Neuronal stem cell (in vitro differentiated cells): Measurements from ENCODE around the gene CMIP.

Source experiments
- DNase-seq: peaks from one replicate; pipeline ENCODE4 v3.0.0-alpha.2; 2013; ENCODE audit warnings: low spot score
- H2AFZ ChIP-seq: one replicate; pipeline ENCODE4 v1.6.1; 2013; ENCODE audit warnings: mild to moderate bottlenecking, low read length, inconsistent platforms
- H2AK5ac ChIP-seq: 2 replicates; pipeline ENCODE4 v1.6.1; 2013; ENCODE audit warnings: low read depth, mild to moderate bottlenecking, inconsistent platforms, low read length, moderate library complexity, mixed read lengths
- H2BK120ac ChIP-seq: 2 replicates; pipeline ENCODE4 v1.6.1; 2013; ENCODE audit warnings: low read depth, mild to moderate bottlenecking, inconsistent platforms, low read length, moderate library complexity, mixed read lengths
- H2BK12ac ChIP-seq: one replicate; pipeline ENCODE4 v1.6.1; 2013; ENCODE audit warnings: low read length, inconsistent platforms
- H2BK15ac ChIP-seq: 2 replicates; pipeline ENCODE4 v1.6.1; 2013; ENCODE audit warnings: mild to moderate bottlenecking, low read length, inconsistent platforms, mixed read lengths
- H2BK5ac ChIP-seq: one replicate; pipeline ENCODE4 v1.6.1; 2013; ENCODE audit warnings: inconsistent platforms, mild to moderate bottlenecking, low read length, moderate library complexity
- H3K14ac ChIP-seq: one replicate; pipeline ENCODE4 v1.6.1; 2013; ENCODE audit warnings: low read length, inconsistent platforms
- H3K18ac ChIP-seq: 2 replicates; pipeline ENCODE4 v1.6.1; 2013; ENCODE audit warnings: low read length, inconsistent platforms
- H3K23ac ChIP-seq: 2 replicates; pipeline ENCODE4 v1.6.1; 2013; ENCODE audit warnings: low read depth, mild to moderate bottlenecking, mixed read lengths, low read length, inconsistent platforms; ENCODE audit not compliant: poor library complexity
- H3K27ac ChIP-seq: replicated peaks from 3 replicates; pipeline ENCODE4 v1.5.1; 2013; ENCODE audit warnings: low read length, inconsistent platforms
- H3K27me3 ChIP-seq, 3 experiments: 2 replicates each; pipeline ENCODE4 v1.6.1; 2013; ENCODE audit warnings: low read length in 3 of 3, mild to moderate bottlenecking in 2 of 3, inconsistent platforms in 1 of 3, low read depth in 1 of 3, mixed read lengths in 1 of 3, moderate library complexity in 1 of 3; ENCODE audit not compliant: control insufficient read depth in 3 of 3, insufficient read depth in 3 of 3
- H3K36me3 ChIP-seq, 2 donors: replicated peaks in 1 of 2; 2 replicates each; pipeline ENCODE4 v1.6.1; 2013; ENCODE audit warnings: low read length in 2 of 2; ENCODE audit not compliant: control insufficient read depth in 2 of 2, insufficient read depth in 2 of 2
- H3K4ac ChIP-seq: 2 replicates; pipeline ENCODE4 v1.6.1; 2013; ENCODE audit warnings: inconsistent platforms, mild to moderate bottlenecking, low read length, moderate library complexity
- H3K4me1 ChIP-seq, 2 donors: 1 replicate in 1 of 2; 2 replicates in 1 of 2; pipeline ENCODE4 v1.6.1; 2013; ENCODE audit warnings: low read length in 2 of 2, low read depth in 1 of 2; ENCODE audit not compliant: control insufficient read depth in 2 of 2, insufficient read depth in 1 of 2
- H3K4me2 ChIP-seq: one replicate; pipeline ENCODE4 v1.6.1; 2013; ENCODE audit warnings: mild to moderate bottlenecking, low read length, inconsistent platforms; ENCODE audit not compliant: insufficient read depth, poor library complexity, severe bottlenecking
- H3K4me3 ChIP-seq, 2 donors: 2 replicates each; pipeline ENCODE4 v1.5.1; 2013; ENCODE audit warnings: low read length in 2 of 2, mild to moderate bottlenecking in 2 of 2, inconsistent platforms in 1 of 2, moderate library complexity in 1 of 2
- H3K79me1 ChIP-seq: one replicate; pipeline ENCODE4 v1.6.1; 2013; ENCODE audit warnings: low read depth, mild to moderate bottlenecking, inconsistent platforms, low read length, moderate library complexity
- H3K9ac ChIP-seq: one replicate; pipeline ENCODE4 v1.6.1; 2013; ENCODE audit warnings: mild to moderate bottlenecking, low read depth, low read length, inconsistent platforms; ENCODE audit not compliant: poor library complexity
- H3K9me3 ChIP-seq, 2 donors: replicated peaks in 1 of 2; 2 replicates each; pipeline versions ENCODE3 to v1.6.1; 2013; ENCODE audit warnings: low read length in 2 of 2, mild to moderate bottlenecking in 2 of 2, inconsistent platforms in 1 of 2, low read depth in 1 of 2, mixed read lengths in 1 of 2, moderate library complexity in 1 of 2; ENCODE audit not compliant: control insufficient read depth in 2 of 2, insufficient read depth in 1 of 2
- H4K8ac ChIP-seq: one replicate; pipeline ENCODE4 v1.6.1; 2013; ENCODE audit warnings: low read depth, mild to moderate bottlenecking, inconsistent platforms, low read length, moderate library complexity
- H4K91ac ChIP-seq: one replicate; pipeline ENCODE4 v1.6.1; 2013; ENCODE audit warnings: low read length, low read depth, mild to moderate bottlenecking, inconsistent platforms; ENCODE audit not compliant: poor library complexity
- WGBS, 2 donors: extraction: QIAGEN DNeasy Blood & Tissue Kit; methylation state at CpG; one replicate each; pipeline ENCODE4 v1.1.7; 2013; ENCODE audit warnings: missing lambda C conversion rate in 2 of 2, mixed read lengths in 1 of 2; ENCODE audit not compliant: insufficient read length in 2 of 2, insufficient replicate concordance in 1 of 2; ENCODE audit errors: extremely low coverage in 2 of 2; 5-methylcytosine and 5-hydroxymethylcytosine counted together

The CMIP gene

GRCh38 chr16:81720973-81721906, 276.6 kb downstream of the CMIP start:
- Histone ChIP-seq H2AK5ac (no peak overlapping the region), H3K4me2 (no peak overlapping the region), H3K27me3 (no peaks in the 10 kb centered on the region), H3K14ac (no peak overlapping the region), H2BK120ac (no peak overlapping the region), H3K23ac (no peak overlapping the region), H3K4me1 (peaks cover 0 to 3% of the 10 kb centered on the region in 2 donors), H4K91ac (no peak overlapping the region), H3K9me3 (no peaks in the 10 kb centered on the region), H4K8ac (no peak overlapping the region), H2BK12ac (no peak overlapping the region), H3K27ac (no peak overlapping the region), H3K36me3 (no peaks in the 10 kb centered on the region), H3K4ac (no peak overlapping the region), H3K4me3 (no peak overlapping the region), H2AFZ (no peak overlapping the region), H2BK5ac (no peak overlapping the region), H3K79me1 (no peaks in the 10 kb centered on the region), H3K18ac (no peak overlapping the region), H3K9ac (no peak overlapping the region), H2BK15ac (no peak overlapping the region)
- DNase-seq: no peak
- WGBS, 2 donors: no CpG with 5 or more reads among the region's 10 CpGs

- no peaks in the 10 kb centered on the region for H3K27me3 ChIP-seq
- H3K27ac ChIP-seq: no peak overlapping the region
- H3K4me2 ChIP-seq: no peak overlapping the region
- H3K9me3 ChIP-seq: no peaks in the 10 kb centered on the region
- H2BK120ac ChIP-seq: no peak overlapping the region
- no peak overlapping the region for H3K4ac ChIP-seq
- no CpG with 5 or more reads among the region's 8 CpGs for WGBS, 2 donors
- no peak overlapping the region for H4K8ac ChIP-seq
- no peak overlapping the region for H3K18ac ChIP-seq
- H3K79me1 ChIP-seq: no peaks in the 10 kb centered on the region
- H2BK15ac ChIP-seq: no peak overlapping the region
- no peak overlapping the region for H3K9ac ChIP-seq
- no peak overlapping the region for H4K91ac ChIP-seq
- H3K23ac ChIP-seq: no peak overlapping the region
- no peak overlapping the region for H2BK12ac ChIP-seq
- no peak overlapping the region for H3K4me3 ChIP-seq
- DNase-seq: peak; percentile 82
- H2AFZ ChIP-seq: no peak overlapping the region
- no peak overlapping the region for H2BK5ac ChIP-seq
- H3K14ac ChIP-seq: no peak overlapping the region
- no peak overlapping the region for H2AK5ac ChIP-seq
- no peaks in the 10 kb centered on the region for H3K36me3 ChIP-seq
- H3K4me1 ChIP-seq: peaks cover 0 to 3% of the 10 kb centered on the region in 2 donors
These were observed 278.6 kb downstream of the CMIP start for GRCh38 chr16:81723098-81723723.

- H2AFZ ChIP-seq: no peak overlapping the region
- DNase-seq: no peak
- no peaks in the 10 kb centered on the region for H3K27me3 ChIP-seq
- H2BK5ac ChIP-seq: no peak overlapping the region
- no CpG with 5 or more reads among the region's 4 CpGs for WGBS, 2 donors
- H2BK12ac ChIP-seq: no peak overlapping the region
- no peaks in the 10 kb centered on the region for H3K36me3 ChIP-seq
- H3K14ac ChIP-seq: no peak overlapping the region
- no peak overlapping the region for H2AK5ac ChIP-seq
- no peak overlapping the region for H3K9ac ChIP-seq
- no peak overlapping the region for H3K23ac ChIP-seq
- no peak overlapping the region for H3K4me3 ChIP-seq
- H4K8ac ChIP-seq: no peak overlapping the region
- H3K9me3 ChIP-seq: no peaks in the 10 kb centered on the region
- no peak overlapping the region for H3K27ac ChIP-seq
- peaks cover 12 to 16% of the 10 kb centered on the region in 2 donors for H3K4me1 ChIP-seq
- no peak overlapping the region for H2BK15ac ChIP-seq
- no peaks in the 10 kb centered on the region for H3K79me1 ChIP-seq
- H3K4me2 ChIP-seq: no peak overlapping the region
- H3K18ac ChIP-seq: no peak overlapping the region
- no peak overlapping the region for H4K91ac ChIP-seq
- H3K4ac ChIP-seq: no peak overlapping the region
- no peak overlapping the region for H2BK120ac ChIP-seq
These were observed 283.8 kb downstream of the CMIP start for GRCh38 chr16:81728435-81728834.

GRCh38 chr16:81729451-81729850, 284.8 kb downstream of the CMIP start:
- H3K79me1 ChIP-seq: no peaks in the 10 kb centered on the region
- H3K4me3 ChIP-seq: no peak overlapping the region
- no peaks in the 10 kb centered on the region for H3K36me3 ChIP-seq
- H2BK15ac ChIP-seq: no peak overlapping the region
- no peak overlapping the region for H4K8ac ChIP-seq
- no peak overlapping the region for H2AK5ac ChIP-seq
- no peak overlapping the region for H3K4me2 ChIP-seq
- H3K27ac ChIP-seq: no peak overlapping the region
- no peak overlapping the region for H2BK120ac ChIP-seq
- H2BK12ac ChIP-seq: no peak overlapping the region
- H2BK5ac ChIP-seq: no peak overlapping the region
- no peak overlapping the region for H2AFZ ChIP-seq
- WGBS, 2 donors: no CpG with 5 or more reads among the region's 16 CpGs
- no peak overlapping the region for H3K4ac ChIP-seq
- no peaks in the 10 kb centered on the region for H3K27me3 ChIP-seq
- H4K91ac ChIP-seq: no peak overlapping the region
- H3K4me1 ChIP-seq: peaks cover 12 to 16% of the 10 kb centered on the region in 2 donors
- no peaks in the 10 kb centered on the region for H3K9me3 ChIP-seq
- H3K9ac ChIP-seq: no peak overlapping the region
- no peak for DNase-seq
- peak overlapping the region; percentile 88 for H3K18ac ChIP-seq
- no peak overlapping the region for H3K23ac ChIP-seq
- no peak overlapping the region for H3K14ac ChIP-seq
